GM12801 (cell line): ENCODE results near the gene H1-8.

ENCODE experiments used
- TF ChIP-seq, protein P1 (sequence below): IDR thresholded peaks from one replicate; pipeline ENCODE4 v1.5.1; 2011; ENCODE audit warnings: control low read depth; ENCODE audit not compliant: insufficient read length; ENCODE audit errors: extremely low read depth

Gene H1-8

DNA sequence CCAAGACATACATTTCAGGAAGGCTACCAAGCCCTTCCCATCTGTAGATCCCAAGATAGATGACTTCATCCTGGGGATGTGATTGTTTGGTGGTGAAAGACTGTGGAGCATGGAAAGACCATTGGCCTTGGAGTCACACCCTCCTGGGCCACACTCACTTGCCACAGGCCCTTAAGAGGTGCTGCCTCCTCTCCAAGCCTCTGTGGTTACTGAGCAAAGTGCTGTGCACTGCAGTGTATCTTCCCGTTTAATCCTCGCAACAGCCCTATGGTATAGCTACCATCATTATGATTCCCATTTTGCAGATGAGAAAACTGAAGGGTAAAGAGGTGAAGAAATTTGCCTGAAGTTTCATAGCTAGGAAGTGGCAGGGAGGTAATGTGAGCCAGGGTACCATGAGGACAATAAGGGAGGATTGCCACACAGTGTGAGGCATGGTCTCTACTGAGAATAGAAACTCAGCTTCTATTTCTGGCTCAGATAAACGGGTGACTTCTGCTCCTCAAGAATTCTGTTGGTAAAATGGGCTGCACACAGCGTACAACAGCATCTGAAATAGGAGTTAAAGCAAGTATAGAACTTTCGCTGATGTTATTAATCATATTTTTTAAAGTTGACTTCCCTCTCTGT is 38.4 kb upstream of the H1-8 start:
- TF ChIP-seq, protein P1, sequence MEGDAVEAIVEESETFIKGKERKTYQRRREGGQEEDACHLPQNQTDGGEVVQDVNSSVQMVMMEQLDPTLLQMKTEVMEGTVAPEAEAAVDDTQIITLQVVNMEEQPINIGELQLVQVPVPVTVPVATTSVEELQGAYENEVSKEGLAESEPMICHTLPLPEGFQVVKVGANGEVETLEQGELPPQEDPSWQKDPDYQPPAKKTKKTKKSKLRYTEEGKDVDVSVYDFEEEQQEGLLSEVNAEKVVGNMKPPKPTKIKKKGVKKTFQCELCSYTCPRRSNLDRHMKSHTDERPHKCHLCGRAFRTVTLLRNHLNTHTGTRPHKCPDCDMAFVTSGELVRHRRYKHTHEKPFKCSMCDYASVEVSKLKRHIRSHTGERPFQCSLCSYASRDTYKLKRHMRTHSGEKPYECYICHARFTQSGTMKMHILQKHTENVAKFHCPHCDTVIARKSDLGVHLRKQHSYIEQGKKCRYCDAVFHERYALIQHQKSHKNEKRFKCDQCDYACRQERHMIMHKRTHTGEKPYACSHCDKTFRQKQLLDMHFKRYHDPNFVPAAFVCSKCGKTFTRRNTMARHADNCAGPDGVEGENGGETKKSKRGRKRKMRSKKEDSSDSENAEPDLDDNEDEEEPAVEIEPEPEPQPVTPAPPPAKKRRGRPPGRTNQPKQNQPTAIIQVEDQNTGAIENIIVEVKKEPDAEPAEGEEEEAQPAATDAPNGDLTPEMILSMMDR: no peak

DNA sequence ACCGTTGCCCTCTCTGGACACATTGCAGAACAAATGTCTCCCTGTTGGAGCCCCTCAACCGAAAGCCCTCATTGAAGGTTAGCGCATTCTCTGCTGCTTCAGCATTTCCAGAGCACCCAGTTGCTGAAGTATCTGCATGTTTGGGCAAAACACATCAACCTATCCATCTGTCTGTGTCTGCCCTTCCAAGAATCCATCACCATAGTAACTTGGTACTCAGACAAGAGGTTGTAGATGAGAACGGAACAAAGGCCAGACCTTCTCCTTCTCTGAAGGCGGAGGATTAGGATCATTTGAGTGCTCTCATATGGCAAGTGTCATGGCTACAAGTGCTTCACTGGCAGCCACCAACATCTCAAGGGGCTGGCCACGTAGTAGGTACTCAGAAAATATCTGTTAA is 37.6 kb upstream of the H1-8 start:
- TF ChIP-seq, protein P1: no peak

DNA sequence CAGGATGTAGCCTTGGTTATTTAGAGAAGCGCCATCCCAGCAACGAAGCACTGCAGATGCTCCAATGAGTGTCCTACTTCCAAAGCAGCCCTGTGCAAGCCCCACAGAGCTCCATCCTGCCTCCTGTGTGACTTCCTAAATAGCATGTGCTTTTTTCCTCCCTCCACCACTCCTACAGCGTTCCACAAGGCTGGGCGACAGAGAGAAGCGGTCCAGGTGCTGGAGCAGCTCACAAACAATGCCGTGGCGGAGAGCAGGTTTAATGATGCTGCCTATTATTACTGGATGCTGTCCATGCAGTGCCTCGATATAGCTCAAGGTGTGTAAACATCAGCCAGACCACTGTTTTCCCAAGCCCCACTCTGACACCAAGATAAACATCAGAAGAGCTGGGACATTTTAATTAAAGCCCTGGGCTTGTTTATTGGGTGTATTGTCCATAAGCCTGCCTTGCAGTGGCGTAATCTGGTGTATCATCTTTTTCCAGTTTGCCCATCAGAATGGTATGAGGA is 36.7 kb upstream of the H1-8 start:
- TF ChIP-seq, protein P1: no peak

DNA sequence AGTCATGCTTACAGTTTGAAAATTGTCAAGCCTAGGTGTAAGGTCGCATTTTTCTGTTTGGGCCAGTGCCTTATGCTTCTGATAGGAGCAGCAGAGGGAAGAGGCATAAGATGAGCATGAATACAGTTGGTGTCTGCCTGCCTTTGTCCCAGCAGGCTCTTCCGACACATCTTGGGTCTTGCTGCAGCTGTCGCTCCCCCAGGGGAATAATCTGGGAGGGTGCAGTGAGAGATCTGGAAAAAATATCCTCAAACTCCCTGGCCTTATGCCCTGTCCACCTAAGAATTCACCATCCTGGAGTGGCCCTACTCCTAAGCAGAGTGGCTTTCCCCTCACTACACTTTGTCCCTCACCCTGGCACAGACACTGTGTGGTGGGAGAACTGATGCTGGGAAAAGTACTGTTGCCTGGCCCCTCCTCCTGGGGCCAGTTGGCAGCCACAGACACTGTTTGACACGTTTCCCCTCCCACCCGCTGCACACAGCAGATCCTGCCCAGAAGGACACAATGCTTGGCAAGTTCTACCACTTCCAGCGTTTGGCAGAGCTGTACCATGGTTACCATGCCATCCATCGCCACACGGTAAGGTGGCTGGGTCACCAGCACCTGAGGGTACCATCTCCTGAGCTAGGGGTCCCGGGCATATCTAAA is 35.7 kb upstream of the H1-8 start:
- TF ChIP-seq, protein P1: no peak

DNA sequence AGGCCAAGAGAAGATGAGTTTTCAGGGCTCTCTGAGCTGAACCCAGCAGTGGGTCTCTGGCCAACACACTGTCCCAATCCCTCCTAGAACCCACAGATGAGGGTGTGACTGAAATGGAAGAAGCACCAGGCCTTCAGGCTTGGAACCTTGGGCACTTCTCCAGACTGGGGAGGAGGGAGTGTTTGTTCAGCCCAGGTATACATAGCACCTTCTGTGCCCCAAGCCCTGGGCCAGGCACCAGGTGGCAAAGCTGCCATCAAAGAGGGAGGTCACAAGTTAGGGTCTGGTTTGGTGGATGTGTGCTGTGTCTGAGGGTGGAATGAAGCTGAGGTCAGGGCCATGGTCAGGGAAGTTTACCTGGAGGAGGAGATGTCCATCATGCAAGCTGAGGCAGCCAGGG is 30.4 kb upstream of the H1-8 start:
- TF ChIP-seq, protein P1: no peak

DNA sequence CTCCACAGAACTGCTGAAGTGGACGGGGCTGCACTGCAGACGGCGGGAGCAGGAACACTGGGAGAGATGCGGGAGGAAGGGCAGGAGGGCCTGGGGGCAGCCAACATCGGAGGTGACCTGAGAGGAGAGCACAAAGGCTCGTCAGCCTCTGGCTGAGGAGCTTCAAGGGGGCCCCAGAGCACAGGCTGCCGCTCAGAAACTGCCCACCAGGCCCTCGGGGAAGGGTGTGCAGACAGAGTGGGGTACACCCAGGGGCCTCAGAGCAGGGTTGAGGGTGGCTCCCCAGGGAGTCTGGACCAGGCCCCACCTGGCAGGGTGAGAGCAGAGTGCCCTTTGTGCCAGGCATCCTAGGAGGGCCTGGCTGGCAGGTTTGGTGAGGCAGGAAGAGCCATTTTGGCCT is 29.3 kb upstream of the H1-8 start:
- TF ChIP-seq, protein P1: no peak

DNA sequence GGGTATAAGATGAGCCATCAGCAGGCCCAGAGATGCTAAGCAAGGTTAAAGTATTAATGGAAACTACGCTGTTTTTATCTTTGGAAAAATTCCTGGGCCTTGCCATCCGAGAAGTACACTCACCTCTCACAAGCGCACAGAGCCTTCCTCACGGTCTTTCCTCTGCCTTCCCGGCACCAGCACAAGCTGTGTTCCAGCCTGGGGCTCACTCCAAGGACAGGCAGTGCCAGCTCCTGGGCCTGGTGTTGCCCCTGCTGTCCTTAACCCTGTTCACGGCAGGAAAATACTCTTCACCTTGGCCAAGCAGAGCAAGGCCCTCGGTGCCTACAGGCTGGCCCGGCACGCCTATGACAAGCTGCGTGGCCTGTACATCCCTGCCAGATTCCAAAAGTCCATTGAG is 28.9 kb upstream of the H1-8 start:
- TF ChIP-seq, protein P1: no peak
